ENCODE results near the gene SMIM9. TPM values are rescaled to one million over a fixed set of nuclear protein-coding genes. Genes with fewer than 3 reads are reported as not detected.

Gene SMIM9
- total and polyA plus RNA-seq, 9 of the 15 experiments (the other 6 are each of a cell fraction or from before 2014, with no cell fraction given): 0.08 TPM; not detected in 8

GRCh38 chrX:154784149-154784995, 50.1 kb downstream of the SMIM9 start (continued):
- TF ChIP-seq ZNF277 (CRISPR knock-in tag; IDR thresholded peaks at IDR 0.05; ENCODE audit: borderline replicate concordance): no peak
- peak; percentile 65 for TF ChIP-seq DPF2 (IDR thresholded peaks at IDR 0.05)
- no peak for TF ChIP-seq ZNF143 (CRISPR knock-in tag; IDR thresholded peaks at IDR 0.05)
- TF ChIP-seq CLOCK (CRISPR knock-in tag; IDR thresholded peaks at IDR 0.05; ENCODE audit: borderline replicate concordance): no peak
- no peak for TF ChIP-seq BACH1 (tag; IDR thresholded peaks at IDR 0.05)
- no peak for TF ChIP-seq CBX3 (IDR thresholded peaks at IDR 0.05; ENCODE audit: borderline replicate concordance in 1 of 2, low read length in 2 of 2)
- no peak for TF ChIP-seq GABPA (tag; conservative IDR thresholded peaks at IDR 0.05; ENCODE audit: low read depth)
- TF ChIP-seq HNRNPLL (IDR thresholded peaks at IDR 0.05; ENCODE audit: low read depth, low read length, poor library complexity, severe bottlenecking): no peak
- no peak for TF ChIP-seq ZNF507 (tag; conservative IDR thresholded peaks at IDR 0.05)
- TF ChIP-seq ZNF3 (CRISPR knock-in tag; IDR thresholded peaks at IDR 0.05): no peak
- no peak for TF ChIP-seq MEF2A (IDR thresholded peaks at IDR 0.05; ENCODE audit: control insufficient read depth, low read depth, low read length)
- TF ChIP-seq ZFP91 (CRISPR knock-in tag; IDR thresholded peaks at IDR 0.05): no peak
- TF ChIP-seq TSC22D4 (tag; IDR thresholded peaks at IDR 0.05): no peak
- TF ChIP-seq NR0B1 (IDR thresholded peaks at IDR 0.05; ENCODE audit: partially characterized antibody): no peak
- TF ChIP-seq ESRRA (IDR thresholded peaks at IDR 0.05; ENCODE audit: borderline replicate concordance, low read depth): no peak
- TF ChIP-seq ZNF707 (CRISPR knock-in tag; conservative IDR thresholded peaks at IDR 0.05): no peak
- no peak for TF ChIP-seq MBD1 (CRISPR knock-in tag; IDR thresholded peaks at IDR 0.05)

All from K562 (cell line).